ENCODE data around the gene REXO5.
"Not testable (repeated sequence)": the region's sequence is repeated elsewhere in the genome, so short reads cannot be mapped to it uniquely, and the experiment has no call there.

REXO5 gene

DNA sequence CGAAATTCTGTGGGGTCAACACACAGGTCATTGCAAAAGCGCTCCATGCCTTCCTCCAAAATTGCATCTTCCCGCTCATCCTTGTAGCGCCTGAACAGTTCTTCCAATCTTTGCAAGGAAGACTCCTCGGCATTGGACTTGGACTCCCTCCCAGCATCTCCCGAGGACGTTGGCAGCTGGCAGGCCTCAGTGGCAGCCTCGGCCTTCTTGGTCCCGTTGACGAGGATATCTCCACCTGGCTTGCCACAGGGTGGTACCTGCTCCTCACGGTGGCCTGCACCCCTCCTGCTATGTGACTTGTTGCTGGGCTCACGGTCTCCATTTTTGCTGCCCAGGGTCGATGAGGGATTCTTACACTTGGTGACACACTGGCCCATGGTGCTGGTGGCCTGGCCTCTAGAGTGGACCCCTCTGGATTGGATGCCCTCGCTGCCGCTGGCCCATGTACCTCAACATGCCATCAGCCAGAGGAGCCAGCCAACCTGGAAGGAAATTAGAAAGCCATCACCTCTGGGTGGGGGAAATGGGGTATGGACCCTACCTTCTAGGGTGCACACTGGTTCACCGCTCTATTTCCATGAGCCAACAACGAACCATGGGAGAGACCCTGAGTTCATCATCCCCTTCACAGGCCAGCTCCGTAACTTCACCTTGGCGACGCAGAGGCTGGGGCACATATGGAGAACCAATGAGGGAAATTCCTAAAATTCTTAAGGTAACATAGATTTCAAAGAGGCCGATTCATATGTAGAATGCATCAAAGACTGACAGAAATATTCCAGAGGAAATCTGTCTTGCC lies 56.0 kb downstream of the REXO5 start:
- TF ChIP-seq, protein P1, sequence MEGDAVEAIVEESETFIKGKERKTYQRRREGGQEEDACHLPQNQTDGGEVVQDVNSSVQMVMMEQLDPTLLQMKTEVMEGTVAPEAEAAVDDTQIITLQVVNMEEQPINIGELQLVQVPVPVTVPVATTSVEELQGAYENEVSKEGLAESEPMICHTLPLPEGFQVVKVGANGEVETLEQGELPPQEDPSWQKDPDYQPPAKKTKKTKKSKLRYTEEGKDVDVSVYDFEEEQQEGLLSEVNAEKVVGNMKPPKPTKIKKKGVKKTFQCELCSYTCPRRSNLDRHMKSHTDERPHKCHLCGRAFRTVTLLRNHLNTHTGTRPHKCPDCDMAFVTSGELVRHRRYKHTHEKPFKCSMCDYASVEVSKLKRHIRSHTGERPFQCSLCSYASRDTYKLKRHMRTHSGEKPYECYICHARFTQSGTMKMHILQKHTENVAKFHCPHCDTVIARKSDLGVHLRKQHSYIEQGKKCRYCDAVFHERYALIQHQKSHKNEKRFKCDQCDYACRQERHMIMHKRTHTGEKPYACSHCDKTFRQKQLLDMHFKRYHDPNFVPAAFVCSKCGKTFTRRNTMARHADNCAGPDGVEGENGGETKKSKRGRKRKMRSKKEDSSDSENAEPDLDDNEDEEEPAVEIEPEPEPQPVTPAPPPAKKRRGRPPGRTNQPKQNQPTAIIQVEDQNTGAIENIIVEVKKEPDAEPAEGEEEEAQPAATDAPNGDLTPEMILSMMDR (conservative IDR thresholded peaks at IDR 0.05; ENCODE audit: low read depth, low read length), result no peak
- H3K4me3 ChIP-seq (ENCODE audit: low read depth, low read length), result no peak overlapping the region
- no peak for DNase-seq (ENCODE audit: low read depth)

DNA sequence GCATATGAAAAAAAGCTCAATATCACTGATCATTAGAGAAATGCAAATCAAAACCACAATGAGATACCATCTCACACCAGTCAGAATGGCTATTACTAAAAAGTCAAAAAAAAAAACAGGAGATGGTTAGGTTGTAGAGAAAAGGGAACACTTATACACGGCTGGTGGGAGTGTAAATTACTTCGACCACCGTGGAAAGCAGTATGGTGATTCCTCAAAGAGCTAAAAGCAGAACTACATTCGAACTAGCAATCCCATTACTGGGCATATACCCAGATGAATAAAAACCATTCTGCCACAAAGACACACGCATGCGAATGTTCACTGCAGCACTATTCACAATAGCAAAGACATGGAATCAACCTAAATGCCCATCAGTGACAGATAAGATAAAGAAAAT lies 58.0 kb downstream of the REXO5 start:
- not testable (repeated sequence) for H3K4me3 ChIP-seq (ENCODE audit: low read depth, low read length)

DNA sequence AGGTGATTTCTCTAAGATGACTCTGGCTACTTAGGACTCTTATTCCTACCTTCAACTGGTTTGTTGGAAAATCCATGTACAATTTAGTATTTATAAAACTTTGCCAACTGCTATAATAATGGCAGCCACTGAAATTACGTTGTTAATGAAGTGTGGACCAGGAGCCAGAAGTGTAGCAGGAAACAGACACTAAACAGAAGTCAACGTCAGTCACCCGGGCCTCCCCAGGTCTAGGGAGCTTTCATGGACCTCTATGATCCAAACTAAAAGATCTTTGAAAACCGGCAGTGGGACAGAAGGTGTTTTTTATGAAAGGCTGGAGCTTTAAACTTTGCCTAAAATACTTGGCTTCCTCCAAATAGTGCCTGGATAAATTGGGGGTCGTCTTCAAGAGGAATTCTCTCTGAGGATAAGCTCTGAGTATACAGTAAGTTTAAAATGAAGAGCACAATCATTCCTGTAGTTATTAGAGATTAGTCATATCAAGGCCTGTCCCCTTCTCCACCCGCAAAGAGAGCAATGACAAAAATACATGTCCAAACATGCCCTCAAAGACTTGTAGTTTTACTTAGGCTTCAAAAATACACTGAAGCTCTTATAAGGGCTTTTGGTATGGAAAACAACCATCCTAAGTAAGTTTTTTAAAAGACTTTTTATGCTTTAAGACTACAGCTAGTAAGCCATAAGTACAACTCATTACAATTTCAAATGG lies 59.2 kb downstream of the REXO5 start:
- no peak overlapping the region for H3K4me3 ChIP-seq (ENCODE audit: low read depth, low read length)
- TF ChIP-seq, protein P1 (conservative IDR thresholded peaks at IDR 0.05; ENCODE audit: low read depth, low read length), result no peak
- peak; percentile 45 for DNase-seq (ENCODE audit: low read depth)

More for the DNA sequence above, 58.0 kb downstream of the REXO5 start:
- DNase-seq (ENCODE audit: low read depth), result not testable (repeated sequence)

DNA sequence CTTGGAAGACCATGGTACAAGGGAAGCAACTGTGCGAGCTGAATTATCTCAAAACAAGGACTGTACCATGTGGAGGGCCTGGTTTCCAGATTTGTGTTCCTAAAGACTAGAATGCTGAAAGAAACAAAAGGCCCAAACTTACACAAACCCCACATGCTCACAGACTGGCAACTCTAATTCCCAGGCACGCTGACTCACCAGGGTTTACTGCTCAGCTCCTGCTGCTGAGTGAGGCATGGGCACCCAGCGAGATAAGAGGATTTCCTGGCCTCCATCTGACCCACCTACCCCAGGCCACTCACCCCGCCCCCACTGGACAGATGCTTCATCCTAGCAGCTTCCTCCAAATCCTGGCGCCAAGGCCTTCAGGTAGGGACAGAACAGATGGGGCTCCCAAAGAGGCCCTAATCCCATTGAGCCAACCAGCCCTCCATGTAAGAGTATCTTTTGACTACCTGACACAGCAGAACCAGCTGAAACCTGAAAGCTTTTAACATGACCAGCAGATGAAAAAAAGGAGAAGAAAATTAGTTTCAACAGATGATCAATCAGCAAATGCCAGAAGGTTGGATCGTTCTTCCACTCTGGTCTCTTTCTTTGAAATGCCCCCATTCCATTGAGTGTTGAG lies 59.9 kb downstream of the REXO5 start:
- H3K4me3 ChIP-seq (ENCODE audit: low read depth, low read length), result no peak overlapping the region
- DNase-seq (ENCODE audit: low read depth), result peak; percentile 73
- TF ChIP-seq, protein P1 (conservative IDR thresholded peaks at IDR 0.05; ENCODE audit: low read depth, low read length), result no peak

DNA sequence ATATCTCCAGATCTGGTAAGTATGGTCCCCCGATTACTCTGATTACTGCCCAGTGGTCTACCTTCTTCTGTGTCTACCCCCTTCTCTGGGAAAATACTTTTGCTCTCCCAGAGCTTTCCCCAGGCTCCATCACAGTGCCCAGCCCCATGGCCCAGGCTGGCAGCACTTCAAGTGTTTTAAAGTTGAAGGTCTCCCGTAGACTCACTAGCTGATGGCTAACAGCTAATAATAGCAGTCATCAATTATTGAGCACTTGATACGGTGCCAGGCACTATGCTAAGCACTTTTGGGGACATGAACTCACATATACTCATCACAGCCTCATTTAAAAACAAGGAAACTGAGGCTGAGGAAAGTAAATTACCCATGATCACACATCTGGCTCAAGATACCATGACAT lies 60.5 kb downstream of the REXO5 start:
- no peak overlapping the region for H3K4me3 ChIP-seq (ENCODE audit: low read depth, low read length)
- TF ChIP-seq, protein P1 (conservative IDR thresholded peaks at IDR 0.05; ENCODE audit: low read depth, low read length), result no peak
- DNase-seq (ENCODE audit: low read depth), result no peak

DNA sequence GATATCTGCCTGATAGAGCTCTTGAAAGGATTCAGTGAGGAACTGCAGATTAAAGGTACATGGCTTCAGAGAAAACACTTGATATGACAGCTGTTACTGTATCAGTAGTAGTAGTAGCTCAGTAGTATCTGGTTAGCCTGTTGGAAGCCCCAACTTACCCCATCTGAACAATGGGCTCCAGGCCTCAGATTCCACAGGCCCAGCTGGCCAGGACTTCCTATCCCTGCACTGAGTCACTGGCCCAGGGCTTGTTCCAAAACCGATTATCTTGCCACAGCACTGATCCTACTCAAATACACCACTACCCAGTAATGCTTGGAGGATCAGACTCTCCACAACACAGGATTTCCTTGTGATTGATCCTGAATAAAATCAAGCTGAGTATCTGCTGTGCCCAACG lies 61.3 kb downstream of the REXO5 start:
- no peak overlapping the region for H3K4me3 ChIP-seq (ENCODE audit: low read depth, low read length)
- TF ChIP-seq, protein P1 (conservative IDR thresholded peaks at IDR 0.05; ENCODE audit: low read depth, low read length), result no peak
- no peak for DNase-seq (ENCODE audit: low read depth)

DNA sequence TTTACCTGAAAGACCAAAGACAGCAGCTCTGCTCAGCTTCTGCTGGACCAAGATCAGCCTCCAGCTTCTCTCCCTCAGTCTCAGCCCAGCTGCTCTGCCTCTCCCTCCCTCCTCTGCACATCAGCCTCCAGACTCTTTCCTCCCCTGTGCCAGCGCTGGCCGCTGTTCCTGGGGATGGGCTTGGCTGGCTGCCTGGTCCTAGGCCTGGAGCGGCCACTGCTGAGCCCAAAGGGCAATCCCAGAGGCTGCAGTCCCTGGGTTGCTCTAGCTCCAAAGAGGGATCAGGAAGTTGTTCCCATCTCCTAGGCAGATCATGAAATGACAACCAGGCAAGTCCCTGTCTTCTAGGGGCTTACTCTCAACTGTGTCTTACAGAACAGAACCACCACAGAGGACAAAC lies 62.6 kb downstream of the REXO5 start:
- no peak overlapping the region for H3K4me3 ChIP-seq (ENCODE audit: low read depth, low read length)
- peak; percentile 51 for DNase-seq (ENCODE audit: low read depth)
- TF ChIP-seq, protein P1 (conservative IDR thresholded peaks at IDR 0.05; ENCODE audit: low read depth, low read length), result no peak
